ENCODE data around the gene MRLN. TPM values are rescaled to one million over a fixed set of nuclear protein-coding genes. Genes with fewer than 3 reads are reported as not detected.

The MRLN gene
- polyA plus RNA-seq, 1 of the 3 experiments (the other 2 are of a cell fraction): not detected

- no peak for TF ChIP-seq REST (IDR thresholded peaks at IDR 0.05; ENCODE audit: low read depth, low read length)
These were observed 41.3 kb downstream of the MRLN start (continued) for GRCh38 chr10:59711871-59712494.

- ChIA-PET CTCF (interaction anchor here (0.7 to 2.1 kb wide), 20 partner anchors 8 to 750 kb away, joined by 3 to 10 read pairs (median 3); no protein-coding TSS in a partner anchor), POLR2A (interaction anchor here (0.7 to 1.5 kb wide), 3 partner anchors 9 to 196 kb away, joined by 3 to 5 read pairs (median 3); partner anchors contain the start of gene CCDC6)
- peak within 1 kb of the TSS; percentile 75 for H3K9ac ChIP-seq
- H3K79me2 ChIP-seq (ENCODE audit: insufficient read depth): no peaks in the 10 kb centered on the region
- no peaks in the 10 kb centered on the region for H3K9me3 ChIP-seq
- H3K4me3 ChIP-seq (ENCODE audit: low read depth in 2 of 2, low read length in 1 of 2): peak within 1 kb of the TSS; percentile 67 to 82
- DNase-seq: peak; percentile 93
- H2AFZ ChIP-seq (ENCODE audit: low read depth): peak within 1 kb of the TSS; percentile 92
- no peaks in the 10 kb centered on the region for H4K20me1 ChIP-seq (ENCODE audit: insufficient read depth)
- peaks cover 4% of the 10 kb centered on the region for H3F3A ChIP-seq (replicated peaks; ENCODE audit: insufficient read depth)
- H3K4me1 ChIP-seq (ENCODE audit: control insufficient read depth in 1 of 2, insufficient read depth in 2 of 2, low read depth in 1 of 2, low read length in 1 of 2): peaks cover 0 to 23% of the 10 kb centered on the region in 2 experiments; a peak in 2 of 4 replicates
- peak within 1 kb of the TSS; percentile 99 for H3K4me2 ChIP-seq
- H3K36me3 ChIP-seq (replicated peaks in 1 of 2; ENCODE audit: control insufficient read depth in 1 of 2, insufficient read depth in 2 of 2, low read length in 1 of 2): no peaks in the 10 kb centered on the region
- H3K27me3 ChIP-seq (ENCODE audit: insufficient read depth): peaks cover 6% of the 10 kb centered on the region; the same call in 1 of the 2 replicates
- H3K27ac ChIP-seq (ENCODE audit: low read depth in 2 of 2, low read length in 1 of 2): peak within 1 kb of the TSS; percentile 36 to 70; a peak in 3 of 4 replicates
- H3K9me2 ChIP-seq: no peaks in the 10 kb centered on the region
- under 1% methylated on average over 42 of the region's 68 CpGs for WGBS (ENCODE audit: low lambda C conversion rate)
- TF ChIP-seq FOXM1 (IDR thresholded peaks at IDR 0.05; ENCODE audit: low read depth) (no peak), ELF1 (IDR thresholded peaks at IDR 0.05) (no peak), FOXJ3 (CRISPR knock-in tag; IDR thresholded peaks at IDR 0.05) (no peak), IRF3 (IDR thresholded peaks at IDR 0.05; ENCODE audit: low read depth, low read length) (no peak), TAF1 (IDR thresholded peaks at IDR 0.05; ENCODE audit: borderline replicate concordance, low read depth, low read length) (peak; percentile 59; the same call in 1 of the 2 replicates), SIN3A (IDR thresholded peaks at IDR 0.05; ENCODE audit: borderline replicate concordance, low read depth, low read length) (no peak), RXRA (IDR thresholded peaks at IDR 0.05; ENCODE audit: borderline replicate concordance, low read depth) (no peak), RCOR1 (IDR thresholded peaks at IDR 0.05; ENCODE audit: low read length) (peak; percentile 5; the same call in 1 of the 2 replicates), NFIC (IDR thresholded peaks at IDR 0.05; ENCODE audit: borderline replicate concordance) (no peak), MEF2A (IDR thresholded peaks at IDR 0.05; ENCODE audit: borderline replicate concordance, low read depth) (no peak), GATA2 (CRISPR knock-in tag; IDR thresholded peaks at IDR 0.05) (no peak), MAX (IDR thresholded peaks at IDR 0.05; ENCODE audit: low read depth) (peak; percentile 31), ZBTB33 (IDR thresholded peaks at IDR 0.05; ENCODE audit: borderline replicate concordance, low read depth) (no peak), EP300 (IDR thresholded peaks at IDR 0.05; ENCODE audit: borderline replicate concordance in 1 of 2, low read depth in 1 of 2, low read length in 1 of 2) (no peak), USF2 (IDR thresholded peaks at IDR 0.05; ENCODE audit: borderline replicate concordance, low read depth, low read length) (no peak), CTCF (IDR thresholded peaks at IDR 0.05) (peak; percentile 51), EZH2phosphoT487 (IDR thresholded peaks at IDR 0.05; ENCODE audit: borderline replicate concordance, low read depth) (no peak)
These were observed 43.7 kb downstream of the MRLN start, which contains the start of gene SLC16A9 for GRCh38 chr10:59709395-59710125. Gene SLC16A9, minus strand, starts transcription at chr10:59709850. Its CDS starts 25,559 bp downstream, at chr10:59684291.

Measured in SK-N-SH (cell line).